NCI-H2196 (cell line): ENCODE data around the gene SLC22A25.
"Not testable (repeated sequence)": the region's sequence is repeated elsewhere in the genome, so short reads cannot be mapped to it uniquely, and the experiment has no call there.

Experiments
- DNase-seq: peaks from one replicate; lab custom pipeline; 2025; ENCODE audit not compliant: unreplicated experiment; lab: John Stamatoyannopoulos, UW

The SLC22A25 gene

DNA sequence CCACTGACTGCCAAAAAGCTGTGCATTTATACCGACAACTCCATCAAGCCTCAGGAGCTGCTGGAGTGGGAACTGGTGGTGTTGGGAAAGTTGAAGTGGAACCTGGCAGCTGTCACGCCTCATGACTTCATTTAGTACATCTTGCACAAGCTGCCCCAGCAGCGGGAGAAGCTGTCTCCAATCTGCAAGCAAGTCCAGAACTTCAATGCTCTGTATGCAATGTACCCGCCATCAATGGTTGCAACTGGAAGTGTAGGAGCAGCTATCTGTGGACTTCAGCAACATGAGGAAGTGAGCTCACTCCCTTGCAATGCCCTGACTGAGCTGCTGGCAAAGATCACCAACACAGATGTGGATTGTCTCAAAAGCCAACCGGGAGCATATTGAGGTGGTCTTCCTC lies at the start of gene SLC22A25:
TSS of gene SLC22A25 (minus strand) at position 67 of the 400 bp plus-strand sequence. CDS start 13,947 bp downstream, outside the sequence.
- no peak for DNase-seq

DNA sequence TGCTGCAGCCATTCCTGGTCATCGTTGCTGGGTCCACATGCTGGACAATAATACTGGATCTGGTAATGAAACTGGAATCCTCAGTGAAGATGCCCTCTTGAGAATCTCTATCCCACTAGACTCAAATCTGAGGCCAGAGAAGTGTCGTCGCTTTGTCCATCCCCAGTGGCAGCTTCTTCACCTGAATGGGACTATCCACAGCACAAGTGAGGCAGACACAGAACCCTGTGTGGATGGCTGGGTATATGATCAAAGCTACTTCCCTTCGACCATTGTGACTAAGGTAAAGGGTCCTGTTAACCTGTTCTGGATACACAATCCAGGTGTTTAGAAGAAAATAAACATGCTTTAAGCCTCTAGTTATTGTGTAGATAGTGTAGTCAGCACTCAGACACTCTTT lies 46.9 kb upstream of the SLC22A25 start:
- DNase-seq, result no peak

DNA sequence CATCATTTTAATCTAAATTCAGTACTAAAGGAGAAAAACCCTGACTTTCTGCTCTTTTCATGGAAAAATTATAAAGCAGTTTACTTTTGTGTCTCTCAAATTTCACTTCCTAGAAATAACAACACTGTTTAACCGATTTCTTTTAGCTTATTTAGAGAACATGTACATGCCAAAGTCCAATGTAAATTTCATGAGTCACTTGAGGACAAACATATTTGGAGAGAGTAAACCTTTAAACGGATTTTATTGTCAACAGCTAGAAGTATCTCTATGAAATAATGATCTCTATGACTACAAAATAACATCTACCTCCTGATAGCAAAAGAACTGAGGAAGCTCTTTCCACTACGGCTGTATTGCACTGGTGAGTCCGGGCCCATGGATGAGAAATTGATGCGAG lies 46.3 kb upstream of the SLC22A25 start:
- DNase-seq, result no peak

DNA sequence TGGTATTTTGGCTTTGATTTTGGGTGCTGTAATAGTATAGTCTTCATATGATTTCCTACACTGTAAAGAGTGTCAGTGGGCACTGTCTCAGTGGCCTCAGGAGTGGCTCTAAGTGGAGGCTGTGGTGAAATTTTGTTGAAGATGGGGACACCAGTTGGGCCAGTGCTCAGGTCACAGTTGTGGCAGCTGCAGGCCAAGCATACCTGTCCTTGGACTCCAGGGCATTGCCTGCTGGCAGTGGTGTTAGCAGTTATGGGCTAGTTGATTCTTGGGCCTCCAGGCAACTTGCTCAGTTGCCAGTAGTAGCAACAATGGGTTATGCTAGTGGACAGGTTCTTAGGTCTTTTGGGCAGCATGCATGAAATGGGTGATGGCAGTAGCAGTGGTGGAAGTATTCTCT lies 39.2 kb upstream of the SLC22A25 start:
- DNase-seq, result no peak

GRCh38 chr11:63280920-63281319 lies 37.5 kb upstream of the SLC22A25 start:
- DNase-seq, result no peak

GRCh38 chr11:63277345-63277943 lies 34.0 kb upstream of the SLC22A25 start:
- DNase-seq, result no peak

DNA sequence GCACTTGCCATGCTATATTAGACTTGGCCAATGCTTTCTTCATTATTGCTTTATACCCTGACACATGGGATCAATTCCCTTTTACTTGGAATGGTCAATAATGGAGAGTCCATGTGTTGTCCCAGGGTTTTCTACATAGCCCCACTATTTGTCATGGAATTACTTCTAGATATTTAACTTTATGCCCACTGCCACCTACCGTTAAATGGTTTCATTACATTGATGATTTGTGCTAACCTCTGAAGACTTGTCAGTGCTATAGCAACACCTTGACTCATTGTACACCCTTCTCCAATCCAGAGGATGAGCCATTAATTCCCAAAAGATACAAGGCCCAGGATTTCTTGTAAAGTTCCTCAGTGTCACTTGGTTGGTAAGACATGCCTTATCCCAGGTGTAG lies 31.4 kb upstream of the SLC22A25 start:
- no peak for DNase-seq

DNA sequence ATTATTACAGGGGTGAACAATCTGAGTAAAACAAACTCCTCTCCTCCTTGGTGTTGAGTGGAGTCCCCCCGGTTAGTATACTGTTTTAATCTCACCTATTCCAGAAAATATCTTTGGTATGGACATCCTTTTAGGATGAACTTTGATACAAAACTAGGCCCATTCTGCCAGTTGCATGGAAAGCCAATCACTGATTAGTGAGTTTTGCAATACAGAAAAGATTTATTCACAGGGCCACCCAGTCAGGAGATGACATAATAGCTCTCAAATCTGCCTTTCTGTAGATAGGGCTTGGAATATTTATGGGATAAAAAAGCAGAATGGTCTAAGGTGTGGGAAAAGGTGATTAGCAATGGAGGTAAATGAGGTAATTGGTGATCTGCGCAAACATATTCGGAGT lies 30.3 kb upstream of the SLC22A25 start:
- DNase-seq, result no peak

- no peak for DNase-seq
These were observed 19.1 kb upstream of the SLC22A25 start for GRCh38 chr11:63262547-63262946.

DNA sequence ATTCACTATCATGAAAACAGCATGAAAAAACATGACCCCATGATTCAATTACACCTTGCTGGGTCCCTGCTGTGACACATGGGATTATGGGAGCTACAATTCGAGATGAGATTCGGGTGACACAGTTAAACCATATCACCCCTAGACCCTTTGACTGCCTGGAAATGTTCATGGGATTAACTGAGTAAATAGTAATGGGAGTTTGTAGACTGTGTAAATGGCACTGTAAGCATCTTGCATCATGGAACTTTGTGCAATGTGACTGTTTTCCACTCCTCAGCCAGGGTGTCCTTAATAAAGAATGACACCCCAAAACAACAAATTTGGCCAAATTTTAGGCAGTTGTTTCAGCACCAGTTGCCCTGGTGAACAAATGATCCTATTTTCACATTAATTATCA lies 7.9 kb upstream of the SLC22A25 start:
- no peak for DNase-seq

- no peak for DNase-seq
These were observed 7.0 kb upstream of the SLC22A25 start for GRCh38 chr11:63250162-63251050.

- no peak for DNase-seq
These were observed 5.6 kb upstream of the SLC22A25 start for GRCh38 chr11:63248966-63249365.

DNA sequence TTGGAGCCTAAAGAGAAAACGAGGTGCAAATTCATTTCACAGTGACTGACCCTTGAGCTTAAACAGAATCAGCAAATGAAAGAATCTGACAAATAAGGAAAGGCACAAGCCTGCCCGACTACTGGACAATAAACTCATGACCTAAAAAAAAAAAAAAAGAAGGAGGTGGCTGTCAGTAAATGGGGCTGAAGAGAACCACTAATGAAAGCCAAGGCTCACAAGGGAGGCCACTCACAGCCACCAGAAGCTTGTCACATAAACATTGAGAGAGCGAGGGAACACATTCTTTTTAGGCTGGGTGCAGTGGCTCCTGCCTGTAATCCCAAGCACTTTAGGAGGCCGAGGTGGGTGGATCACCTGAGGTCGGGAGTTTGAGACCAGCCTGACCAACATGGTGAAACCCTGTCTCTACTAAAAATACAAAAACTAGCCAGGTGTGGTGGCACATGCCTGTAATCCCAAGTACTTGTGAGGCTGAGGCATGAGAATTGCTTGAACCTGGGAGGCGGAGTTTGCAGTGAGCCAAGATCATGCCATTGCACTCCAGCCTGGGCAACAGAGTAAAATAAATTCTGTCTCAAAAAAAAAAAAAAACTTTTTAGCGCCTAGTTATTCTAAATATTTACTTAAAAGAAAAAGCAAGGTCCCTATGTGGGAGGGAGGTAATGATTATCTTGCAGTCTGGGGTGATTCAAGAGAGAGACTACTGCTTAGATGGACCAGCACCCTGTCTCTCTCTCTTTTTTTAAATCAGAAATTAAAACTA lies 4.0 kb upstream of the SLC22A25 start:
- not testable (repeated sequence) for DNase-seq

- no peak for DNase-seq
These were observed 2.6 kb upstream of the SLC22A25 start for GRCh38 chr11:63246045-63246444.

DNA sequence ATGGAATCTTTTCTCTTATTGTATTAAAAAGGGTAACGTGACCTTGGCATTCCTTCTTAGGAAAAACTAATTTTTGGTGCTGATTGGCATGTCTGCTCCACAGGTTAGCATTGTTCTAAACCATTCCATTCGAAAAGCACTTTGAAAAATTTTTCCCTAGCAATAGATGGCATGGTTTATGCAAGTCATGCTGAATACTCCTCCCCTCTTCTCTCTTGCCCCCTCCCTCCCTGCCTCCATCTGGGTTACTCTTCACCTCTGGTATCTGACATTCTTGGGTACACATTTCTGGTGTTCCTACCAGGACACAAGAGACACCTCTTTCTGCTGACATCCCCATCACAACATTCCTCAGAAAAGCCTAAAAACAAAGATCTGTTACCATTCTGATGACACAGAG lies 1.5 kb upstream of the SLC22A25 start:
- DNase-seq, result no peak

DNA sequence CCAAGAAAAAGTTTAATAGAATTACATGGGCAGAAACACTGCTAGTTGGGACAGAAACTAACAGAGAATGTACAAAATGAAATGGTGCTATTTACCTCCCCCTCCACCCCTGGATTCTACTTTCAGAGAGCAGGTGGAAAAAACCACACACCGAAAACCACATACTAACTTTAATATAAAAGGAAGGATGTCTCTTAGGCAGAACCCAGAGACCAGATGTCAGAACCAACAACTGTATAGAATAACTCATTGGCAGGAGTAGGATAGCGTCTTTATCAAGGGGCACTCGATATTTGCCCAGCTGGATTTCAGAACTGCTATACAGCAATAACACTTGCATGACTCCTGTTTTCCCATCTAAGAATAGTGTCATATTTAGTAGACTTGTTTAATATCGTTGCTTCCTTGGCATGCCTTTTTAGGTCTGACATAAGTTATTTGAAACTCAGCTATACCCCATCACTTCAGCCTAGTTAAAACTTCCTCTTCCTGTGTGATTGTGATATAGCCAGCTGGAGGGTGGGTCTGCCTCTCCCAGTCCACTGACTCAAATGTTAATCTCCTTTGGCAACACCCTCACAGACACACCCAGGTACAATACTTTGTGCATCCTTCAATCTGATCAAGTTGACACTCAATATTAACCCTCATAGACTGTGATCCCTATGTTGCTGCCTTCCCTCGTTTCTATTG lies 1.2 kb downstream of the SLC22A25 start:
- DNase-seq, result no peak

GRCh38 chr11:63240791-63241379 lies 2.5 kb downstream of the SLC22A25 start:
- DNase-seq, result no peak

GRCh38 chr11:63240098-63240497 lies 3.3 kb downstream of the SLC22A25 start:
- no peak for DNase-seq

DNA sequence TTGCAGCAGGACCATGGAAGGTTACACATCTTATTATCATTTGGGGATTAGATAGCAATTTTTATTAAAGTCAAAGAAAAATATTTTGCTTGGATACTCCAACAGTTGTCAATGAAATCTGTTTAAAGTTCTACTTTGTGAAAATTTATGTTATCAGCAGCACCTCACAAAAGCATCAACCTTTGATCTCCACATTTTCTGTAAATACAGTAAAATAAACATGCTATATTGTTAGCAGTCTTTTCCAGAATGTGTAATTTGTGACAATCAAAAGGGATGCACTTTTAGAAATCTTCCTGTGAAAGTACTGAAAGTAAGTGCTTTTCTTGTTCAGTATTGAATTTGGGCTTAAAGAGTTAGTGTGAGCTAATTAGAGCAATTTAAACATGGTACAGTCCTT lies 4.1 kb downstream of the SLC22A25 start:
- no peak for DNase-seq

DNA sequence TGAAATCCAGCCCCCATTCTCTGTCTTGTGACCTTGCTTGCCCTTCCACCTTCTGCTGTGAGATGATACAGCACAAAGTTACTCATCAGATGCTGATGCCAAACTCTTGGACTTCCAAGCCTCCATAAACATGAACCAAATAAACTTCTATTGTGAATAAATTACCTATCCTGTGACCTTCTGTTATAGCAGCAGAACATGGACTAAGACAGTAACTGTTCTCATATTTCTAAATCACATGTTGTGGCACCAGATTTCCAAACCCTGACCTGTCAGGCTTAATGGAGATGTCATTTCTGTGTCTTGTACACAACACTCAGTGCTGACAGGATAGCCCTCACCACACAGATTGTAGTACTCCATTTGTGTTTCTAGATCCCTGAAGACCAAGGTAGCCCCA lies 6.0 kb downstream of the SLC22A25 start:
- no peak for DNase-seq
